PFSK-1 (cell line): ENCODE data around the gene MANEAL.

Source experiments
- FOXP2 ChIP-seq: optimal IDR thresholded peaks from 2 replicates; pipeline ENCODE3; 2011; ENCODE audit warnings: borderline replicate concordance, control low read depth, inconsistent platforms; ENCODE audit not compliant: insufficient read depth; ENCODE audit errors: extremely low read length, extremely low read depth
- POLR2AphosphoS5 ChIP-seq: IDR thresholded peaks from 2 replicates; pipeline ENCODE4 v1.6.1; 2012; ENCODE audit warnings: low read depth, mild to moderate bottlenecking, control low read depth, low read length, moderate library complexity
- SIN3A ChIP-seq: IDR thresholded peaks from 2 replicates; pipeline ENCODE4 v1.6.1; 2012; ENCODE audit warnings: mild to moderate bottlenecking, low read length, moderate library complexity, borderline replicate concordance; ENCODE audit not compliant: insufficient read depth
- TAF1 ChIP-seq: IDR thresholded peaks from 2 replicates; pipeline ENCODE4 v1.6.1; 2012; ENCODE audit warnings: low read length, control low read depth, borderline replicate concordance; ENCODE audit not compliant: insufficient read depth
- TF ChIP-seq, protein P1 (sequence below), 2 experiments: IDR thresholded peaks; 2 replicates each; pipeline versions ENCODE4 v1.6.1 to v1.8.0; 2011 to 2012; ENCODE audit warnings: low read depth in 2 of 2, low read length in 2 of 2, control low read depth in 1 of 2, inconsistent platforms in 1 of 2, mild to moderate bottlenecking in 1 of 2, moderate library complexity in 1 of 2; ENCODE audit not compliant: insufficient read depth in 1 of 2

The MANEAL gene

DNA sequence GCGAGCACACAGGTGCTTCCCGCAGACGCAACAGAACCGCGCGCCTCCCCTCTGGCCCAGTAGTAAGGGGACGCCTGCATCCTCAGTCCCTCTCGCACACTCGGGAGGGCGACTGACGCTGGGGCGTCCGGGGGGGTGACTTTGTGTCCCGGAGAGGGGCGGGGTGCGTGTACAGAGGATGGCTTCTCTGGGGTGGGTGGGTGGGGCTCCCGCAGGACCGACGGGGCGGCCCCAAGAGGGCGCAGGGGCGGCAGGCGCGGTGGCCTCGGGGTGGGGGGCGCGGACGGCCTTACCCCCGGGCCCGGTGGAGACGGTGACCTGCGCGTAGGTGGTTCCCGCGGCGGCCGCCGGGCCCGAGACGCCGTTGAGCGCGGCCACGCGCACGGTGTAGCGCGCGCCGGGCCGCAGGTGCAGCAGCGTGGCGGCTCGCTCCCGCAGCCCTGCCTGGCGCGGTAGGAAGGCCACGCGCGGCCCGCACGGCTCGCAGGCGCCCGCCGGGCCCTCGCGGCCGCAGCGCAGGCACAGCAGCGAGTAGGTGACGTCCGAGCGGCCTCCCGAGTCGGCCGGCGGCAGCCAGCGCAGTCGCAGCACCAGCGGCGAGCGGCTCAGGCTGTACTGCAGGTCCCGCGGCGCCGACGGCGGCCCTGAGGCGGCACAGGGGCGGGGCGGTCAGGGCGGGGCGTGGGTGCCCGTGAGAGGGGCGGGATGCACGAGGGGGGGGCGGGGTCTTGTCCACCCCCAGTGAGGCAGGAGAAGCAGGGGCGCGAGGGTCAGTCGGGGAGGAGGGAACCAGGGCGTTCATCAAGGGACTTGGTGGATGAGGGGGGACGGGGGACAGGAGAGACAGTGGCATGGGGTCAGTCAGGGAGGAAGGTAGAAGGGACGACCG is 40.8 kb upstream of the MANEAL start:
- TF ChIP-seq SIN3A (no peak), TAF1 (no peak)
- TF ChIP-seq, protein P1, sequence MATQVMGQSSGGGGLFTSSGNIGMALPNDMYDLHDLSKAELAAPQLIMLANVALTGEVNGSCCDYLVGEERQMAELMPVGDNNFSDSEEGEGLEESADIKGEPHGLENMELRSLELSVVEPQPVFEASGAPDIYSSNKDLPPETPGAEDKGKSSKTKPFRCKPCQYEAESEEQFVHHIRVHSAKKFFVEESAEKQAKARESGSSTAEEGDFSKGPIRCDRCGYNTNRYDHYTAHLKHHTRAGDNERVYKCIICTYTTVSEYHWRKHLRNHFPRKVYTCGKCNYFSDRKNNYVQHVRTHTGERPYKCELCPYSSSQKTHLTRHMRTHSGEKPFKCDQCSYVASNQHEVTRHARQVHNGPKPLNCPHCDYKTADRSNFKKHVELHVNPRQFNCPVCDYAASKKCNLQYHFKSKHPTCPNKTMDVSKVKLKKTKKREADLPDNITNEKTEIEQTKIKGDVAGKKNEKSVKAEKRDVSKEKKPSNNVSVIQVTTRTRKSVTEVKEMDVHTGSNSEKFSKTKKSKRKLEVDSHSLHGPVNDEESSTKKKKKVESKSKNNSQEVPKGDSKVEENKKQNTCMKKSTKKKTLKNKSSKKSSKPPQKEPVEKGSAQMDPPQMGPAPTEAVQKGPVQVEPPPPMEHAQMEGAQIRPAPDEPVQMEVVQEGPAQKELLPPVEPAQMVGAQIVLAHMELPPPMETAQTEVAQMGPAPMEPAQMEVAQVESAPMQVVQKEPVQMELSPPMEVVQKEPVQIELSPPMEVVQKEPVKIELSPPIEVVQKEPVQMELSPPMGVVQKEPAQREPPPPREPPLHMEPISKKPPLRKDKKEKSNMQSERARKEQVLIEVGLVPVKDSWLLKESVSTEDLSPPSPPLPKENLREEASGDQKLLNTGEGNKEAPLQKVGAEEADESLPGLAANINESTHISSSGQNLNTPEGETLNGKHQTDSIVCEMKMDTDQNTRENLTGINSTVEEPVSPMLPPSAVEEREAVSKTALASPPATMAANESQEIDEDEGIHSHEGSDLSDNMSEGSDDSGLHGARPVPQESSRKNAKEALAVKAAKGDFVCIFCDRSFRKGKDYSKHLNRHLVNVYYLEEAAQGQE (IDR thresholded peaks at IDR 0.05; ENCODE audit: insufficient read depth in 1 of 2, low read depth in 2 of 2, low read length in 2 of 2), result no peak

DNA sequence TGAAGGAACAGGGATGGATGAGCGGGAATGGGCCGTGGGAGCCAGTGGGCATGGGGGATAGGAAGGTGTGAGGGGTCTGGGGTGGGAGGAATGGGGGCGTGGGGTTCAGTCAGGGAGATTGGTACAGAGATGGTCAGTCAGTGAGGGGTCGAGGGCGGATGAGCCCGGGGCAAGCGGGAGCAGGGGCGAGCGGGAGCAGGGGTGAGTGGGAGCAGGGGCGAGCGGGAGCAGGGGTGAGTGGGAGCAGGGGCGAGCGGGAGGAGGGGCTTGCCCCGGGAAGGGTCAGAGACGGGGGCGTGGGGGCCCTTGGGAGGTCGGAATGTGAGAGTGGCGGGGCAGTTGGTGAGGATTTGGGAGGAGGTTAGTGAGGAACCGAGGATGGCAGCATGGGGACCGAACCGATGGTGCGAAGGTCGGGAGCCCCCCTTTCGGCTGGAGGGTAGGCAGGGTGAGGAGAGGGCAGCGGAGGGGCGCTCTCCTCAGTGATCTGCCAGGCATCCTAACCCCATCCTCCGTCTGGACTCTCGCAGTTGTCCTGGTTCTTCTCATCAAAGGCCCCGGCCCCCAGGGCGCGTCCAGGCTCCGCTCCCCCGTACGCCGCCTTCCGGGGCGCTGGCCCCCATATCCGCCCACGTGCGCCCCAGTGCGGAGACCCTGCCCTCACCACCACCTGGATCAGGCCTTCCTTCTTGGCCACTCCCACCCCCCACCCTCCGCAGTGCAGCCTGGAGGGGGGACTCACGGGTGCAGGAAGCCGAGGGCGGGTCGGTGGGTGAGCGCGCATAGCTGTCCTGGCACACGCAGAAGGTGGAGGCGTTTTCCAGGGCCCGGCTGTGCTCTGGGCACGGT is 40.0 kb upstream of the MANEAL start:
- TF ChIP-seq FOXP2 (no peak), TAF1 (no peak), POLR2AphosphoS5 (no peak), SIN3A (no peak)
- TF ChIP-seq, protein P1 (IDR thresholded peaks at IDR 0.05; ENCODE audit: insufficient read depth in 1 of 2, low read depth in 2 of 2, low read length in 2 of 2), result no peak

DNA sequence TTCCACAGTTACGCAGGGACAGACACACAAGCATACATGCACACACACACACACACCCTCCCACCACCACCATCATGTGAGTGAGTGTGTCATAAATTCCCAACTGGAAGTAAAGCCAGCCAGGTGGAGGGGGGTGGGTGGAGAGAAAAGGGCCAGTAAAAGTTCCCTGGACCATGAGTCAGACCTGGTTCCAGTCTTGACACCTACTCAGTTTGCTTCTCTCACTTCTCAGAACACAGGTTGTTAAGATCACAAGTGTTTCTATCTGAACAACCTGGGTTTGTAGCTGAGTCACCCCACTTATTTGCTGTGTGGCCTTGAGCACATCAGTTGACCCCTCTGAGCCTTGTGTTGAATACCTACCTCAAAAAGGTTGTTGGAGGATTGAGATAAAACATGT is 38.4 kb upstream of the MANEAL start:
- no peak for TF ChIP-seq POLR2AphosphoS5
- TF ChIP-seq TAF1, result no peak
- TF ChIP-seq SIN3A, result no peak

DNA sequence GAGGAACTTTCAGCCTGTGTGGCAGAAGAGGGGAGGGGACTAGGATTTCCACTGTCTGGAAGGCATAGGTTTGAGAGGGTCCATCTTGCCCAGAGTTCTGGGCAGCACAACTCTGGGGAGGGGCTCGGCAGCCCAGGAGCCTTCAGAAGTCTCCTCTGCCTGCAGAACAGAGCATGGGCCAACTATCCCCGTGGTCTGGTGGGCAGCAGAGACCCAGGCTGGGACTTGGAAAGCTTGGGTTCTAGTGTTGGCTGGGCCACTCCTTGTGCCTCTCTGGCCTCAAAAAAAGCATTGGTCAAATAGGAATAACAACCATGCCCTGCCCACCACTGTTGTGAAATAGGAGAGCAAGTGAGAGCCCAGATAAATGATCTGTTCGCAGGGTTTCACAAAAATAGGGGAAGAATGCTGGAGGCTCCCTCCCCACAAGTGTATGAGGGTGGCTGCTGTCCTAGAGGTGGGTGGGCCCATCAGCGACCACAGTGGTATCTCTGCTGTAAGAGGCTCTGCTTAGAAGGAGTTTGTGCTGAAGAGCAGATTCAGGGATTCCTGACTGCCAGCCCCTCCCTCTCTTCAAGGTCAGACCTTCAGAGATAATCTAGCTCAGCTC is 37.6 kb upstream of the MANEAL start:
- TF ChIP-seq TAF1, result no peak
- TF ChIP-seq POLR2AphosphoS5, result no peak
- TF ChIP-seq, protein P1 (IDR thresholded peaks at IDR 0.05; ENCODE audit: insufficient read depth in 1 of 2, low read depth in 2 of 2, low read length in 2 of 2), result no peak
- TF ChIP-seq FOXP2, result no peak
- no peak for TF ChIP-seq SIN3A

DNA sequence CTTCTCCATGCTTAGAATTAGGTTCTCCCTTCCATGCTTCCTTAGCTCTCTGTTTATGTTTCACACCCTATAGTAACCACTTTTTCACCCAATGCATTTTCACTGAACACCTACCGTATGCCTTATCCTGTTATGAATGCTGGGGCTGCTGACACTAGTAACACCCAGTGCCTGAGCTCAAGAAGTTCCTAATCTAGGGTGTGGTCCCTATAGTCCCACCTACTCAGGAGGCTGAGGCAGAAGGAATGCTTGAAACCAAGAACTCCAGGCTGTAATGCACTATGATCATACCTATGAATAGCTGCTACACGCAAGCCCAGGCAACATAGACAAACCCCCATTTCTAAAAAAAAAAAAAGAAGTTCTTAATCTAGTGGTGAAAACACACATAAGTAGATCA is 34.2 kb upstream of the MANEAL start:
- TF ChIP-seq FOXP2 (no peak), TAF1 (no peak), SIN3A (no peak), POLR2AphosphoS5 (no peak)
- TF ChIP-seq, protein P1 (IDR thresholded peaks at IDR 0.05; ENCODE audit: insufficient read depth in 1 of 2, low read depth in 2 of 2, low read length in 2 of 2), result no peak
